HepG2 (cell line): ENCODE results near the gene TEDC1. TPM values are rescaled to one million over a fixed set of nuclear protein-coding genes. Genes with fewer than 3 reads are reported as not detected.

Experiments
- ELF1 ChIP-seq: sonication (generic); formaldehyde crosslinking; IDR thresholded peaks from 2 replicates; pipeline ENCODE4 v1.4.0; 2020; ENCODE audit warnings: missing genetic modification reagents
- ETV5 ChIP-seq: IDR thresholded peaks from 2 replicates; pipeline ENCODE4 v1.6.1; 2018; ENCODE audit warnings: missing biosample characterization, missing genetic modification reagents, inconsistent platforms, borderline replicate concordance
- ISL2 ChIP-seq: sonication (generic); formaldehyde crosslinking; IDR thresholded peaks from 2 replicates; pipeline ENCODE4 v1.5.0; 2020; ENCODE audit warnings: missing genetic modification reagents
- KDM2A ChIP-seq: sonication (generic); formaldehyde crosslinking; IDR thresholded peaks from 2 replicates; pipeline ENCODE4 v1.4.0; 2020; ENCODE audit warnings: low read depth, missing genetic modification reagents, borderline replicate concordance
- MAX ChIP-seq: IDR thresholded peaks from 2 replicates; pipeline ENCODE4 v1.6.1; 2012; ENCODE audit warnings: inconsistent platforms
- NCOR1 ChIP-seq: fragments of 200-600 bp; sonication (generic); IDR thresholded peaks from 2 replicates; pipeline ENCODE4 v1.7.0; 2017; ENCODE audit warnings: antibody characterized with exemption, low read length, borderline replicate concordance
- RFX5 ChIP-seq: IDR thresholded peaks from 2 replicates; pipeline ENCODE4 v1.6.1; 2011; ENCODE audit warnings: low read depth, low read length, improper control_type of control experiment
- SAP130 ChIP-seq: IDR thresholded peaks from 2 replicates; pipeline ENCODE4 v1.6.1; 2016; ENCODE audit warnings: low read depth
- TEAD3 ChIP-seq: optimal IDR thresholded peaks from 2 replicates; pipeline ENCODE3; 2016; ENCODE audit warnings: borderline replicate concordance
- TRAFD1 ChIP-seq: sonication (generic); formaldehyde crosslinking; IDR thresholded peaks from 2 replicates; pipeline ENCODE4 v1.5.1; 2020; ENCODE audit warnings: missing genetic modification reagents, mild to moderate bottlenecking, borderline replicate concordance
- ZBTB25 ChIP-seq: IDR thresholded peaks from 2 replicates; pipeline ENCODE4 v1.6.1; 2018; ENCODE audit warnings: missing genetic modification reagents
- ZBTB38 ChIP-seq: sonication (generic); formaldehyde crosslinking; IDR thresholded peaks from 2 replicates; pipeline ENCODE4 v1.5.1; 2020; ENCODE audit warnings: mild to moderate bottlenecking, missing genetic modification reagents
- ZNF326 ChIP-seq: sonication (generic); formaldehyde crosslinking; IDR thresholded peaks from 2 replicates; pipeline ENCODE4 v1.4.0; 2020; ENCODE audit warnings: missing genetic modification reagents, borderline replicate concordance
- ZNF616 ChIP-seq: sonication (generic); formaldehyde crosslinking; IDR thresholded peaks from 2 replicates; pipeline ENCODE4 v1.5.0; 2020; ENCODE audit warnings: low read depth, mild to moderate bottlenecking, missing genetic modification reagents
- polyA plus RNA-seq, 8 experiments: library from polyadenylated mRNA; depleted of rRNA in 3 of 8; stranded (reverse) in 7 of 8; unstranded in 1 of 8; fragments of >200 nt; fragmentation: Illumina TruSeq in 4 of 8; extraction: Trizol in 4 of 8; gene quantifications; 2 replicates each; pipeline versions ENCODE4 v1.2.1 to v1.2.3, GENCODE V29; 2011 to 2016; ENCODE audit warnings: low read depth in 4 of 8, missing spikeins in 1 of 8, mixed read lengths in 1 of 8; ENCODE audit not compliant: insufficient read depth in 1 of 8
- total RNA-seq, 5 experiments: library from RNA; depleted of rRNA; stranded (reverse); fragments of >200 nt; fragmentation: Illumina TruSeq; extraction: Trizol; gene quantifications; 2 replicates each; pipeline ENCODE4 v1.2.3, GENCODE V29; 2016; ENCODE audit warnings: low read depth in 1 of 5
- TF ChIP-seq, protein P1 (sequence below): sonication (generic); formaldehyde crosslinking; IDR thresholded peaks from 2 replicates; pipeline ENCODE4 v1.5.1; 2020; ENCODE audit warnings: mild to moderate bottlenecking, missing genetic modification reagents, moderate library complexity
- TF ChIP-seq, protein P2 (sequence below): sonication (generic); formaldehyde crosslinking; IDR thresholded peaks from 2 replicates; pipeline ENCODE4 v1.4.0; 2020; ENCODE audit warnings: missing genetic modification reagents, borderline replicate concordance

The TEDC1 gene
- total and polyA plus RNA-seq, 2 of the 13 experiments (the other 11 are each of a cell fraction or from before 2014, with no cell fraction given), result 5.7 to 27.4 TPM

- TF ChIP-seq TRAFD1 (CRISPR knock-in tag) (no peak), ZNF326 (CRISPR knock-in tag) (no peak), ZBTB38 (CRISPR knock-in tag) (peak; percentile 23; the same call in 1 of the 2 replicates), ZNF616 (CRISPR knock-in tag) (0 out of 2 replicates have a peak, but pooled peaks have one; percentile 36), ZBTB25 (CRISPR knock-in tag) (no peak), SAP130 (CRISPR knock-in tag) (peak; percentile 50), NCOR1 (no peak), TEAD3 (CRISPR knock-in tag) (peak; percentile 26), ISL2 (CRISPR knock-in tag) (no peak), KDM2A (CRISPR knock-in tag) (peak; percentile 17; the same call in 1 of the 2 replicates), ETV5 (CRISPR knock-in tag) (peak; percentile 49; the same call in 1 of the 2 replicates), MAX (peak; percentile 67), RFX5 (no peak), ELF1 (CRISPR knock-in tag) (peak; percentile 33; the same call in 1 of the 2 replicates)
- TF ChIP-seq, protein P1, sequence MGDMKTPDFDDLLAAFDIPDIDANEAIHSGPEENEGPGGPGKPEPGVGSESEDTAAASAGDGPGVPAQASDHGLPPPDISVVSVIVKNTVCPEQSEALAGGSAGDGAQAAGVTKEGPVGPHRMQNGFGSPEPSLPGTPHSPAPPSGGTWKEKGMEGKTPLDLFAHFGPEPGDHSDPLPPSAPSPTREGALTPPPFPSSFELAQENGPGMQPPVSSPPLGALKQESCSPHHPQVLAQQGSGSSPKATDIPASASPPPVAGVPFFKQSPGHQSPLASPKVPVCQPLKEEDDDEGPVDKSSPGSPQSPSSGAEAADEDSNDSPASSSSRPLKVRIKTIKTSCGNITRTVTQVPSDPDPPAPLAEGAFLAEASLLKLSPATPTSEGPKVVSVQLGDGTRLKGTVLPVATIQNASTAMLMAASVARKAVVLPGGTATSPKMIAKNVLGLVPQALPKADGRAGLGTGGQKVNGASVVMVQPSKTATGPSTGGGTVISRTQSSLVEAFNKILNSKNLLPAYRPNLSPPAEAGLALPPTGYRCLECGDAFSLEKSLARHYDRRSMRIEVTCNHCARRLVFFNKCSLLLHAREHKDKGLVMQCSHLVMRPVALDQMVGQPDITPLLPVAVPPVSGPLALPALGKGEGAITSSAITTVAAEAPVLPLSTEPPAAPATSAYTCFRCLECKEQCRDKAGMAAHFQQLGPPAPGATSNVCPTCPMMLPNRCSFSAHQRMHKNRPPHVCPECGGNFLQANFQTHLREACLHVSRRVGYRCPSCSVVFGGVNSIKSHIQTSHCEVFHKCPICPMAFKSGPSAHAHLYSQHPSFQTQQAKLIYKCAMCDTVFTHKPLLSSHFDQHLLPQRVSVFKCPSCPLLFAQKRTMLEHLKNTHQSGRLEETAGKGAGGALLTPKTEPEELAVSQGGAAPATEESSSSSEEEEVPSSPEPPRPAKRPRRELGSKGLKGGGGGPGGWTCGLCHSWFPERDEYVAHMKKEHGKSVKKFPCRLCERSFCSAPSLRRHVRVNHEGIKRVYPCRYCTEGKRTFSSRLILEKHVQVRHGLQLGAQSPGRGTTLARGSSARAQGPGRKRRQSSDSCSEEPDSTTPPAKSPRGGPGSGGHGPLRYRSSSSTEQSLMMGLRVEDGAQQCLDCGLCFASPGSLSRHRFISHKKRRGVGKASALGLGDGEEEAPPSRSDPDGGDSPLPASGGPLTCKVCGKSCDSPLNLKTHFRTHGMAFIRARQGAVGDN (CRISPR knock-in tag), result peak; percentile 93
- TF ChIP-seq, protein P2, sequence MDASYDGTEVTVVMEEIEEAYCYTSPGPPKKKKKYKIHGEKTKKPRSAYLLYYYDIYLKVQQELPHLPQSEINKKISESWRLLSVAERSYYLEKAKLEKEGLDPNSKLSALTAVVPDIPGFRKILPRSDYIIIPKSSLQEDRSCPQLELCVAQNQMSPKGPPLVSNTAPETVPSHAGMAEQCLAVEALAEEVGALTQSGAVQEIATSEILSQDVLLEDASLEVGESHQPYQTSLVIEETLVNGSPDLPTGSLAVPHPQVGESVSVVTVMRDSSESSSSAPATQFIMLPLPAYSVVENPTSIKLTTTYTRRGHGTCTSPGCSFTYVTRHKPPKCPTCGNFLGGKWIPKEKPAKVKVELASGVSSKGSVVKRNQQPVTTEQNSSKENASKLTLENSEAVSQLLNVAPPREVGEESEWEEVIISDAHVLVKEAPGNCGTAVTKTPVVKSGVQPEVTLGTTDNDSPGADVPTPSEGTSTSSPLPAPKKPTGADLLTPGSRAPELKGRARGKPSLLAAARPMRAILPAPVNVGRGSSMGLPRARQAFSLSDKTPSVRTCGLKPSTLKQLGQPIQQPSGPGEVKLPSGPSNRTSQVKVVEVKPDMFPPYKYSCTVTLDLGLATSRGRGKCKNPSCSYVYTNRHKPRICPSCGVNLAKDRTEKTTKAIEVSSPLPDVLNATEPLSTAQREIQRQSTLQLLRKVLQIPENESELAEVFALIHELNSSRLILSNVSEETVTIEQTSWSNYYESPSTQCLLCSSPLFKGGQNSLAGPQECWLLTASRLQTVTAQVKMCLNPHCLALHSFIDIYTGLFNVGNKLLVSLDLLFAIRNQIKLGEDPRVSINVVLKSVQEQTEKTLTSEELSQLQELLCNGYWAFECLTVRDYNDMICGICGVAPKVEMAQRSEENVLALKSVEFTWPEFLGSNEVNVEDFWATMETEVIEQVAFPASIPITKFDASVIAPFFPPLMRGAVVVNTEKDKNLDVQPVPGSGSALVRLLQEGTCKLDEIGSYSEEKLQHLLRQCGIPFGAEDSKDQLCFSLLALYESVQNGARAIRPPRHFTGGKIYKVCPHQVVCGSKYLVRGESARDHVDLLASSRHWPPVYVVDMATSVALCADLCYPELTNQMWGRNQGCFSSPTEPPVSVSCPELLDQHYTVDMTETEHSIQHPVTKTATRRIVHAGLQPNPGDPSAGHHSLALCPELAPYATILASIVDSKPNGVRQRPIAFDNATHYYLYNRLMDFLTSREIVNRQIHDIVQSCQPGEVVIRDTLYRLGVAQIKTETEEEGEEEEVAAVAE (CRISPR knock-in tag), result no peak
- TF ChIP-seq, all 625 proteins: peak for 38
Observed at GRCh38 chr14:105503935-105504692, 13.1 kb downstream of the TEDC1 start (continued).
